Right lobe of liver (tissue), 4 donors: Measurements from ENCODE around the gene TMEM213.

Source experiments
- POLR2A ChIP-seq: fragments of 450-650 bp; IDR thresholded peaks from one replicate; pipeline ENCODE4 v1.6.1; 2017; ENCODE audit warnings: antibody characterized with exemption, mild to moderate bottlenecking
- TF ChIP-seq, protein P1 (sequence below), 4 donors: fragments of 200-600 bp in 3 of 4; fragments of 450-650 bp in 1 of 4; IDR thresholded peaks; one replicate each; pipeline versions ENCODE4 v1.5.1 to v1.8.0; 2016 to 2022; ENCODE audit warnings: antibody characterized with exemption in 4 of 4, mild to moderate bottlenecking in 2 of 4
- donor health status: DM: no; HTN: no; CAD: no.
- donor health status: DM: no; HTN: no; CAD: no.
- donor health status: DM: no; HTN: yes; CAD: no.

- no peak for TF ChIP-seq POLR2A
- TF ChIP-seq, protein P1, sequence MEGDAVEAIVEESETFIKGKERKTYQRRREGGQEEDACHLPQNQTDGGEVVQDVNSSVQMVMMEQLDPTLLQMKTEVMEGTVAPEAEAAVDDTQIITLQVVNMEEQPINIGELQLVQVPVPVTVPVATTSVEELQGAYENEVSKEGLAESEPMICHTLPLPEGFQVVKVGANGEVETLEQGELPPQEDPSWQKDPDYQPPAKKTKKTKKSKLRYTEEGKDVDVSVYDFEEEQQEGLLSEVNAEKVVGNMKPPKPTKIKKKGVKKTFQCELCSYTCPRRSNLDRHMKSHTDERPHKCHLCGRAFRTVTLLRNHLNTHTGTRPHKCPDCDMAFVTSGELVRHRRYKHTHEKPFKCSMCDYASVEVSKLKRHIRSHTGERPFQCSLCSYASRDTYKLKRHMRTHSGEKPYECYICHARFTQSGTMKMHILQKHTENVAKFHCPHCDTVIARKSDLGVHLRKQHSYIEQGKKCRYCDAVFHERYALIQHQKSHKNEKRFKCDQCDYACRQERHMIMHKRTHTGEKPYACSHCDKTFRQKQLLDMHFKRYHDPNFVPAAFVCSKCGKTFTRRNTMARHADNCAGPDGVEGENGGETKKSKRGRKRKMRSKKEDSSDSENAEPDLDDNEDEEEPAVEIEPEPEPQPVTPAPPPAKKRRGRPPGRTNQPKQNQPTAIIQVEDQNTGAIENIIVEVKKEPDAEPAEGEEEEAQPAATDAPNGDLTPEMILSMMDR (IDR thresholded peaks at IDR 0.05): no peak
Measured at GRCh38 chr7:138838166-138838565, 40.4 kb downstream of the TMEM213 start.
